Measurements from ENCODE around the gene LYRM9. TPM values are rescaled to one million over a fixed set of nuclear protein-coding genes. Genes with fewer than 3 reads are reported as not detected.
"Not testable (repeated sequence)": the region's sequence is repeated elsewhere in the genome, so short reads cannot be mapped to it uniquely, and the experiment has no call there.

The LYRM9 gene
- total RNA-seq, 1 donor from 2014 or later: 11.9 TPM

DNA sequence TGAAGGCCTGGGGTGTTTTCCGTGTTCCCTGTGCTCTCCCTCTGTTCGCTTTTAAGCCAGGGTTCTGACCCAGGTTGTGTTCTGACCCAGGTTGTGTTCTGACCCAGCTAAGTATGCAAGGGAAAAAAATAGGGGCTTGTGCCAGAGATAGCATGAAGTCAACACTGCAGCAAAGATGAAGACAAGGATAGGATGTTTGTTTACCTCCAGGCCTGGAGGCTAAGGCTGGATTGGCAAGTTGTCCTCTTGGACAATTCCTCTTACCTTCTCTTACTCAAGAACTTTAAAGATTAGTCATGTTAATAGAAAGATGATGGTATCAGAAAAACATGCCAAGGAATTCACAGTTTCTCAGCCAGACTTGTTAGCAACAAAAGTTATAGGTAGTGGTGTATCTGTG lies 19.4 kb downstream of the LYRM9 start:
- DNase-seq: no peak

DNA sequence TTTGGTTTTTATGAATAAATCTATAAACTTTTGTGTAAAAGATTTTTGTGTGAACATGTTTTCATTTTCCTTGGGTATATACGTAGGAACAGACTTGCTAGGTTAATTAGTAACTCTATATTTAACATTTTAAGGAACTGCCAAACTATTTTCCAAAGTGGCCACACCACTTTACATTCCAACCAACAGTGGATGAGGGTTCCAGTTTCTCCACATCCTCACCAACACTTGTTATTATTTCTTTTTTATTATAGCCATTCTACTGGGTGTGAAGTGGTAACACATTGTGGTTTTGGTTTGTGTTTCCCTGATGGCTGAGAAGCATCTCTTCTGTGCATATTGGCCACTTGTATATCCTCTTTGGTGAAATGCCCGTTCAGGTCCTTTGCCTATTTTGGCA lies 20.0 kb downstream of the LYRM9 start:
- no peak for DNase-seq

GRCh38 chr17:27872776-27873175 lies 20.4 kb downstream of the LYRM9 start:
- no peak for DNase-seq

GRCh38 chr17:27871407-27871806 lies 21.8 kb downstream of the LYRM9 start:
- DNase-seq: no peak

DNA sequence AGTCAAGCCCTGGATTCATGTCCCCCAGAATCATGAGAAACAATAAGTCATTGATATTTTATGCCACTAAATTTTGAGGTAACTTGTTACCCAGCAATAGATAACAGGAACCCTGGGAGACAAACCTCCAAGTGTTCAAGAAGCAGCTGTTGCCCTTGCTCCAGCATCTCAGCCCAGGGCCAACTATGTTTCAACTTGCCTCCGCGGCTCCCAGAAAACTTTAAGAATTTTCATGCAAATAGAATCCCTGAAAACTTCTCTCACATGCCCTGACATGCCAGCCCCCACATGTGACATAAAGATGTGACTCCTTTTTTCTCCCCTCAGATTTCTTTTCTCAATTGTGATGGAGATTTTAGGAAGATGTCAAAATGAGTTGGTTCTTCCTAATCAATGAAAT lies 22.8 kb downstream of the LYRM9 start:
- no peak for DNase-seq

DNA sequence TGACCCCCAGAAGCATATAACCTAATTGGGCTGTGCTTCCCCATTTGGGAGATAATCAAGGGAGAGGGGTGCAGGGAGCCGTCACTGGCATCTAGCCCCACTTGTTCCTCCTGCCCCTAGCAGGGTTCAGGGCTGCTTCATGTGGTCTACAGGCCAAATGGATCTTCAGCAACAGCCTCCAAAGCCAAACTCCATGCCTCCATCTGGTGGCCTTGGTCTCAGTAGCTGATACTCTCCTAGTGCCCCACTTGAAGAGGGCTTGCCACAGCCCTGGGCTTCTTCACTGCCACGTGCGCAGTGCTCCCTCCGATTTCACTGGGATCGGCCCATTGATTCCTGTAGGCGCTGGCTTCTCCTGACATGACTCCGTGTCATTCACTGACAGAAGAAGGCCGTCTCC lies 24.6 kb downstream of the LYRM9 start:
- no peak for DNase-seq

- DNase-seq: no peak
Observed at GRCh38 chr17:27862840-27863239, 30.3 kb downstream of the LYRM9 start.

- DNase-seq: no peak
Observed at GRCh38 chr17:27862004-27862403, 31.2 kb downstream of the LYRM9 start.

DNA sequence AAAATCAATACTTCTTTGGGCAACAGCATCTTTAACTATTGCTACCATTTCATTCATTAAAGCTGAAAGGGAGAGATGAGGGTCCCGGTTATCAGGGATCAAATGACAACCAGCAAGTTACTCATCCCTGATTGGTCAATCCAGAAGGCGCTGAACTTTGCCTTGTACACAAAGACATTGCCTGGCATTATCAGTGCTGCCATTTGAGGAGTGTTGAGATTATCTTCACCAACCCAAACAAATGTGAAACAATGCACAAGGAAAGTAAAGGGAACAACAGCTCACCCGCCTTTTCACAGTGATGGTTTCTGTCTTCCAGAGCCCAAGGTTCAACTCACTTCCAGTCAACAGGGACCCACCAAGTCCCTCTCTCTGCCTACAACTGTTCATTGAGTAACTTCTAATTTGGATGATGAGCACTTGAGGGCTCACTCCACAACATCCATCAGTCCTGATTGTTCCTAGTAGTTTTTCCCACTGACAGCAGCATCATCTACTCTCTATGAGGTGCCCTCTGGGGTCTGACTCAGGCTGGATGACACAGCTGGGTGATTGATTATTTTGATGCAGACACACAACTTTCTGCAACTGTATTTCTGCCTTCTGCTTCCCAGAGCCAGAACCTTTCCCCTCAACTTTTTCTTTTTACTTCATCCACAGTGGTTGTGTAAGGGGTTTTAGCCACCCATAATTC lies 32.0 kb downstream of the LYRM9 start:
- no peak for DNase-seq

DNA sequence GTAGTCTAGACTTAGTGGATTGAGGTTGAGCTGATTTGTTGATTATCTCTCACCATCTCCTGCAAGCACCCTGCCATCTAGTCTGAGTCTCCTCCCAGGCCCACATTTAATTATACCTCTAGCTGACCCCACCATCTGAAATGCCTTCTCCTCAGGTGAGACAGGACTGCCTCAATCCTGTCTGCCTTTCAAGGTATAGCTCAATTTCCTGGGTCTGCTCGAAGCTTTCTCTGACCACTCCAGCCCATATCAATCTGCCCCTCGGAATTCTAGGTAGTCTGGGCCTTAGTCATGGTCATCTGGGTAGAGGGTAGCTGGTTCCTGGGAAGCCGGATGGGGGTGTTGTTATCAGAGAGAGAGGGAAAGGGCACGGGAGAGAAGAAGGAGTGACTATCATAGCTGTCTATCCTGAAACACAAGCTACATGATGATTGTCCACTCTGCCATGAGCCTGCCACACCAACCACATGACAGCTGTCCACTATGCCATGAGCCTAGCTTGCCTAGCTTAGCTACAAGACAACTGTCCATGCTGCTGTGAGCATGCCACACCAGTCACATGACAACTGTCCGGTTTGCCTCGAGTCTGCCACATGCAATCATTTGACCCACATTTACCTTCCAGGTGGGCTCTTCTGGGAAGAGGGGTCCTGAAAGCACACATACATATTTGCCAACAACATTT lies 34.4 kb downstream of the LYRM9 start:
- no peak for DNase-seq

DNA sequence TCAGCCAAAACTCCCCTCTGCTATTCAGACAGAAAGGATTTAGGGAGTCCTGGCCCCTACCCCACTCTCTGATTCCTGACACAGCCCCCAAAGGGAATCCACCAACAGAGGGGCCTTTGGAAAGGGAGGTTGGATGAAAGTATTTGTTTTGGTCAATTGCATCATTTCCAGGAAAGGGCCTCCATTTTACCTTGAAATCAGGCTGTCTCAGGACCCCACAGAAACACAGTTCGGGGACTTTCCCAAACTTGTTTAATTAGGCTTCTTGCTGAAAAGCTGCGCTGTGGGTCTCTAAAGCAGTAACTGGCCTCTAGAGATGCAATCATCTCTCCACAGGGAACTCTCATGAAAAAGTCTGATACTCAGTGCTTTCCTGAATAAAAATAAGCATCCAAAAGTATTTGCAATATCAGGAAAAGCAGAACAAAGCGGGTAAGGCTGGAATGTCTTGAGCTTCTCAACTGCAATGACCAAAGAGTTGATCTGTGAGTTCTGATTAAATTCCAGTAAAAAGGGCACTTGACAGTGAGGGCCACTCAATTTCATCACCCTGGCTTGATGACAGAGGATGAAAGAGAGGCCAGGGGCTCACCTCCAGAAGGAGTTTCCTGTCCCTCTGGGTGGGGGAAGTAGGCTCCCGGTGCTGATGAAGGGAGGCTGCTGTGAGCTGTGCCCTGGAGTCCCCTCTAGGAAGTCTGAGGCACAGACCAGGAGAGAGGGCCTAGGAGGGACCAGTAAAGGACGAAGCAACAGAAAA lies 36.3 kb downstream of the LYRM9 start:
- no peak for DNase-seq

DNA sequence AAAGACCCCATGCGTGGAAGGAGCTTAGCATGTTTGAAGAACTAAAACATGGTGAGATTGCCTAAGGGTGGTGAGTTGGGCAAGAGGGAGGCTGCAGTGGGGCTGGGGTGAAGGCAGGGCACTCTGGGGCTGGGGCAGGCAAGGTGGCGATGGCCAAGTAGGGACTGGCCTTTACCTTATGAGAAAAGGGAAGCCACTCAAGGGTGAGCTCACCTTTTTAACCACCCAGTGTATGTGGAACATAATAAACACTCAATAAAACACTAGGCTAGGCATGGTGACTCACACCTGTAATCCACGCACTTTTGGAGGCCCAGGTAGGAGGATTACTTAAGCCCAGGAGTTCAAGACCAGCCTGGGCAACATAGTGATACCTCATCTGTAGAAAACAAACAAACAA lies 37.7 kb downstream of the LYRM9 start:
- DNase-seq: no peak

GRCh38 chr17:27854163-27854562 lies 39.0 kb downstream of the LYRM9 start:
- no peak for DNase-seq

DNA sequence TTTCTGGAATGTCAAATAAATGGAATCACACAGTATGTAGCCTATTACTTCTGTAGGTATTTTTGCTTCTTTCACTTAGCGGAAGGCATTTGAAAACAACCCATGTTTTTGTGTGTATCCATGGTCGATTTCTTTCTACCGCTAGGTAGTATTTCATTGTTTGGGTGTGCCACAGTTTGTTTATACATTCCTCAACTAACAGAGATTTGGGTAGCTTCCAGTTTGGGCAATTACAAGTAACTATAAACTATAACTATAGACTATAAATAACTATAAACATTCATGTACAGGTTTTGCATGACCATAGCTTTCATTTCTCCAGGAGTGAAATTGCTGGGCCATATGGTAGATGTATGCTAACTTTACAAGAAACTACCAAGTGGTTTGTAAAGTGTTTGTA lies 40.1 kb downstream of the LYRM9 start:
- no peak for DNase-seq

GRCh38 chr17:27849474-27850185 lies 43.5 kb downstream of the LYRM9 start:
- DNase-seq: no peak

DNA sequence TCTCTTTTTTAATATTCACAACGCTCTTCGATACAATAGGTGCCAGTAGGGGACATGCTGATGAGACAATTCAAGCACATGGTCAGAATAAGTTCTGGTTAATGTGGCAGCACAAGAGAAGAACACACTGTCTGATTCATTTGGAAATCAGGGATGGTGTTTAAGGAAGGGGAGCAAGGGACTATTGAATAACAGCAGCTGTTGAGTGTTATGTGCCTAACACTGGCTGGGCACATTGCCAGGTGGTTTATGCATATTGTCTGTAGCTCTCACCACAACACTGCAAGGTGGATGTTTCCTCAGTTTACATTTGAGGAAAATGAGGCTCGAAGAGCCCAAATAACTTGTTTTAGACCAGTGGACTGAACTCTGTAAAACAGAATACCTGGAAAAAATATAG lies 44.2 kb downstream of the LYRM9 start:
- DNase-seq: no peak

DNA sequence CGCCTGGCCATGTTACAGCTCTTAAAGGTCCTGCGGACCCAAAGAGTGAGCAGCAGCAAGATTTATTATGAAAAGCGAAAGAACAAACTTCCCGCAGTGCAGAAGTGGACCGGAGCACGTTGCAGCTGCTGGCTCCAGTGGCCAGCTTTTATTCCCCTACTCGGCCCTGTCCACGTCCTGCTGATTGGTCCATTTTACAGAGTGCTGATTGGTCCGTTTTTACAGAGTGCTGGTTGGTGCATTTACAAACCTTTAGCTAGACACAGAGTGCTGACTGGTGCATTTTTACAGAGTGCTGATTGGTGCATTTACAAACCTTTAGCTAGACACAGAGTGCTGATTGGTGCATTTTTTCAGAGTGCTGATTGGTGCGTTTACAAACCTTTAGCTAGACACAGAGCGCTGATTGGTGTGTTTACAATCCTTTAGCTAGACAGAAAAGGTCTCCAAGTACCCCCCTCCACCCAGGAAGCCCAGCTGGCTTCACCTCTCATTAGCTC lies 46.3 kb downstream of the LYRM9 start:
- DNase-seq: not testable (repeated sequence)

- DNase-seq: no peak
Observed at GRCh38 chr17:27846042-27846655, 47.0 kb downstream of the LYRM9 start.

GRCh38 chr17:27845264-27846041 lies 47.7 kb downstream of the LYRM9 start:
- DNase-seq: no peak

DNA sequence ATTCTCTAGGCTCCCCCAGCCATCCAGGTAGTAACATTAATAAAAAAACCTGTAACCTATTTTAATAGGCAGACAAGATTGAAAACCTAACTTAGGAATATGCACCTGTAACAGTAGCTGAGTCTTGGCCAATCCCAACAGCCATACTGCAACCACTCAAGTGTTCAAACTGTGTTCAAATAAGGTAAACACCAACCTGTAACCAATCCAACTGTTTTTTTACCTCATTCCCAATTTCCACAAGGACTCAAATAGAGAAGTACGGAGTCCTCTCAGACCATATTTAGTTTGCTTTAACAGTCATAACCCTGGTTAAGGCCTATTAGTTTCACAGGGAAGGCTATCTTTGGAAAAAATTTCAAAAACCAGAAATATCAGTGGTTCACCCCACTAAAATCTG lies 52.5 kb downstream of the LYRM9 start:
- no peak for DNase-seq

- not testable (repeated sequence) for DNase-seq
Observed at GRCh38 chr17:27840406-27840678, 52.8 kb downstream of the LYRM9 start.
